Measurements from ENCODE around the gene GATA6.

Gene GATA6

DNA sequence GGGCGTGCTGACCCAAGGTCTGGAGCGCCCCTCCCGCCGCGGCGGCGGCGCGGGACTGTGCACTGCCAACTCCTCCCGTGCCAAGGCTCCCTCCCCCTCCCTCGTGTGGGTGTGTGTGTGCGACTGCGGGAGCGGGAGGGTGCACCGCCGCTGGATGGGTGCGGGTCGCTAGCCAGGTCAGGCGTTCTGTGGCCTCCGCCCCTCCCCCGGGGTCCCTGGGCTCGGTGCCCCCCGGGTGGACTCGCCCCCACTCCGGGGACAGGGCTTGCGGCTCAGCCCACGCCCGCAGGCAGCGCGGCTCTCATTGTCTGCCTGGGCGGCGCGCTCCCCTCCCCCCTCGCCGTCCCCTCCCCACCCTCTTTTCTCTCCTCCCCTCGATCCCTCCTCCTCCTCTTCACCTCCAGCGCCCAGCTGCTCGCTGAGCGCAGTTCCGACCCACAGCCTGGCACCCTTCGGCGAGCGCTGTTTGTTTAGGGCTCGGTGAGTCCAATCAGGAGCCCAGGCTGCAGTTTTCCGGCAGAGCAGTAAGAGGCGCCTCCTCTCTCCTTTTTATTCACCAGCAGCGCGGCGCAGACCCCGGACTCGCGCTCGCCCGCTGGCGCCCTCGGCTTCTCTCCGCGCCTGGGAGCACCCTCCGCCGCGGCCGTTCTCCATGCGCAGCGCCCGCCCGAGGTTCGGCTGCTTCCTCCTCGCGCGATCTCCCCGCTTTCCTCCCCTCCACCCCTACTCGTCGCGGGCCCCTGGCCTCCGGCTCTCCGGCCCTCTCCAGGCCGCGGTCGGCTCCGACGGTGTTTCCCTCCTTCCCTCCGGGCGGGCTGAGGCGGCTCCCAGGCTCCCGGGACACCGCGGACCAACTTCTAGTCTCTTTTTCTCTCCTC is at the start of gene GATA6:
Gene GATA6 (plus strand): TSS at position 579 of the 878 bp plus-strand sequence. CDS start 1,556 bp downstream, outside the sequence.
- peak; percentile 87 for DNase-seq

DNA sequence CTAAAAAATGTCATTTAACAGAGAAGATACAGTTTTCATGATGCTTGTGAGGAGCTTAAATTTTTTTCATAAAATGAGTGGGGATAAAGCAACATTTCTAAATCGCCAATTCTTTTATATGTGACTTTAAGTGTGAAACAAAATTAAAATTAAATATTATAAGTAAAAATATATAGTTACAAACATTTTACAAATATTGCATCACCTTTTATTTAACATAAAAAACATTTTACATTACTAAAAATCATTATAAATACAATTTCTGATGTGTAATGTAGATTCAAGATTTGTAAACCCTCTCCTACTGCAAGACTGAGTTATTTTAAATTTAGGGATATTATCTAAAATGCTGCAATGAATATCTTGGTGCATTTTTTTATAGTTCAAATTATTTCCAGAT is 44.4 kb upstream of the GATA6 start:
- DNase-seq = no peak

DNA sequence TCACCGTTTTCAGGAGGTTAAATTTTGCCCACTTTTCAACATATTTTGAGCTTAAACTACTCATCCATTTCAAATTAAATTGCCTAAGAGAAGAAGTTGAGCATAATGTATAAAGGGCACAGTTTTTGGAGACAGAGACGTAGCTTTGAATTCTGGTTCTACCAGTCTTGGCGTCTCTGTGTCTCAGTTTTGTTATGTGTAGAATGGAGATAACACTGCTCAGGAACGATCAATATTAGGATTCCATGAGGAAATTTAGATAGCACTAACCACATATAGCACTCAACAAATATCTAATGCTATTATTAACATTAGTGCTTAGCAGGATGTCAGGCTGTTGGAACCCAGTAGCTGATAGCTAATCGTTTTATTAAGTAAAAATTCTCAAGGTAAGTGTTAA is 40.4 kb upstream of the GATA6 start:
- no peak for DNase-seq

DNA sequence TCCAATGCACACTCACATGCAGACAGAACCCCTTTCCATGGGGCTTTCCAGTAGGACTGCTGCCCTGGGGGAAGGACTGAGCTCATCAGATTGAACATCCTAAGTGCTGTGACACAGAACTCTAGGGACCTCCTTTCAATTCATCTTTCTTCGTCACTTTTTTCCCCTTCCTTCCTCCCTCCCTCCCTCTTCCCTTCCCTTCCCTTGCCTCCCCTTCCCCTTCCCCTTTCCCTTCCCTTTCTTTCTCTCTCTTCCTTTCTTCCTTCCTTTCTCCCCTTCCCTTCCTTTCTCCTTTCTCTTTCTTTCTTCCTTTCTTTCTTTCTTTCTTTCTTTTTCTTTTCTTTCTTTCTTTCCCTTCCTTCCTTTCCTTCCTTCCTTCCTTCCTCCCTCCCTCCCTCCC is 39.6 kb upstream of the GATA6 start:
- no peak for DNase-seq

DNA sequence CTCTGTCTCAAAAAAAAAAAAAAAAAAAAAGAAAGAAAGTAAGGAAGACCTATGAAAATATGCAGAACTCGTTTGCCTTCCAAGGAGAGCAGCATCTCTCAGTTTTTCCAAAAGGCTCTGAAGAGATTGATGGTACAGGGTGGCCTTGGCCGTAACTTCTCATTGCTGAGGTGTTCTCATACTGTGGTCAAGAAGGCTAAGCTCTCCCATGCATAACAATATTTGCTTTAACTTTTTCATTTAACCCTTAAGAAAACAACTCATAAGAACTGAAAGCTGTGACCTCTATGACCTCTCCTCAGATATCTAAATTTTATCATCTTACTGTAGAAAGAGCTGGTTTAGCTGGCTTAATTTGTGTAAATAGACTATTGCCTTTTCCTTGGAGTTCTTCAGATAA is 37.1 kb upstream of the GATA6 start:
- no peak for DNase-seq

DNA sequence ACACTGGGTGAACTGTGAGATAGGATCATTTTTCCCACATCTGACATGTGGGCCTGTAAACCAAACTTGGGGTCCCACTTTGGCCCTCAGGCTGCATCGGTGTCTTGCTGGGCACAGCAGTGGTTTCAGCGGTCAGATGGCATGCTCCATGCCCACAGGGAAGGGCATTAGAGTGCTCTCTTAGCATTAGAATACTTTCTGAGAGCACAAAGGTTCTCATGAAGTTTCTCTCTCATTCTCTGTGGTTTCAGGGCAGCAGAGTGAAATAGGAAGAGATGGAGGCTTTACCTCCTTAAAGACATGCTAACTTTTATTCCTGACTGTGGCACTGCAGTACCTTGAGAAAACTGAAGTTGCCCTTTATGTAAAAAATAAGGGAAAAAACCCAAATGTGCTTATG is 36.6 kb upstream of the GATA6 start:
- no peak for DNase-seq

DNA sequence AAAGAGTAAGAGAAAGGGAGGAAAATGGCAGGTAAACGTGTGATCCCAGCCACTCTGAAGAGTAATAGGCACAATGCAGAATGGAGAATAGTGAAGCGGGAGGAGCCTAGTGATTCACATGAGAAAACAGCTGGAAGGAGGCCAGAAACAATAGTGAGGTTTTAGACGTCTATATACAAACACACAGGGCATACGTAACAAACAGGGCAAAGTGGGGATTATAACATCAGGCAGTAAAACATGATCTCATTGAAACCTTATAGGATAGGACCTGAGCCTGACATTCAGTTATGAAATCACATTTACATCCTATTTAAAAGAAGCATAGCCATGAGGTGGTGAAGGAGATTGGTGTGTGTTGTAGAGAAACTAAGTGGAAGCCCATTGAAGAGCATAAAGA is 33.0 kb upstream of the GATA6 start:
- no peak for DNase-seq

DNA sequence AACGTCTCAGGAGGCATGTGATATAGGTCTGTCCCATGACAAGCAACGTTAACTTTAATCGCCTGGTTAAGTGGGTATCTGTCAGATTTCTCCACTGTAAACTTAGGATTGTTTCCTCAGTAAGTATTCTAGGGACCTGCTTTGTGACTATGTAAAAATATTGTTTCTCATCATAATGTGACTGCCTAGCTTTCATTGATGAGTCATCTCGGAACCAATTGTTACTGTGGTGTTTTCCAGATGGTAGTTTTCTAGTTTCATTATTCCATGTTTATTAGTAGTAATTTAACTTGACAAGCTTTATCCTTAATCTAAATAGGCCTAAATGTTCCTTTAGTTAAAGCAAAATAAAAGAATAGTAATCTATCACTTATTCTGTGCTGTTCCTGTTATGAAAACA is 28.2 kb upstream of the GATA6 start:
- no peak for DNase-seq

DNA sequence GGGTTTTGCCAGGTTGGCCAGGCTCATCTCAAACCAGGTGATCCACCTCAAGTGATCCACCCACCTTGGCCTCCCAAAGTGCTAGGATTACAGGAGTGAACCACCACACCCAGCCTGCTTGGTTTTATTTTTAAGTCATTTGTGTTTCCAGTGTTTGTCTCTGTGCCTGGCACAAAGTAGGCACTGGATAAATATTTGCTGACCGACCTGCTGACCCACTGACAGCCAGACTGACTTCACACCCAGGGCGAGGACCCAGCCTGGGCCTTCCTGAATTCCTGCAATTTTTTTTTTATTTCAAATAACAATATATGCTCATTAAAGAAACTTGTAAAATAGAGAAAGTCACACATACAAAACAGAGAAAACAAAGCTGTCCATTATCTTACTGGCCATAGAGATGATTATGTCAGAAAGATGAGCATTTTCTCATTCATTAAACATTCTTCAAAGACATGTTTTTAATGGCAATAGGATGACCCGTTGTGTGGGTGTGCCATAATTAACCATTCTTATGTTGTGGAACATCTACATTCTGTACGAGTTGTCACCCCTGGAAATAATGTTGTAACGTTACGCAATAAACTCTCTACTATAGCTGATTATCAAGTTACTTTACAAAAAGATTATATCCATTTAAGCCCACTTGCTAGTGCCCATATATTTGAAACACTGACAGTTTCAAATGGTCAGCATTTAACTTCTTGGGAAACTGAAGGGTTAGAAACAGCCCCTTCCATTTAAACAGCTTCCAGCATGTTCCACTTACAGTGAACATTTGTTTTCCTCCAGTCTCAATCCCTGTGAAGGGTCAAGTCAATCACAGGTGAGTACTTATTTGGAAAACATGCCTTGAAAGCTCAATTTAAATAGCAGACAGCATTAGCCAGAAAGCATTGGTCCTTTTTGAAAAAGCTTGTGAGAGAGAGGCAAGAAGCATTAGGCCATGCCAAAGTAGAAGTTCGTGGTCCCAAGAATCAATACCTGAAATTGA is 25.7 kb upstream of the GATA6 start:
- no peak for DNase-seq

DNA sequence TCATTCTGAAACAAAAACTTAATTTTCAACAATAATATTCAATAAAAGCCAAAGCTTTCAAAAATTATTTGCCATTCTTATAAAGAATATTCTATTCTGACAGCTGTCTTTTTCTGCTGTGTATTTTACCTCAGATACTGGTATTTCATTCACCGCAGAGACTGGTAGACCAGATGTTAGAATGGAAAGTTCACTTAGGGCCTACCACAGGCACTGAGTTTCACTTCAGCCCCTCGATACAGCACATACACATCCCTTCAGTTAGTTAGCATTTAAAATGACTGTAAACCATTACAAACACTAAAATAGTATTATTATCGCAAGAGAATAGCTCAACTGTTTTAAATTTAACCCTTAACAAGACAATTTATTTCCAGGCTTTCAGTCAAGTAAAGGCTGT is 24.2 kb upstream of the GATA6 start:
- DNase-seq = no peak

DNA sequence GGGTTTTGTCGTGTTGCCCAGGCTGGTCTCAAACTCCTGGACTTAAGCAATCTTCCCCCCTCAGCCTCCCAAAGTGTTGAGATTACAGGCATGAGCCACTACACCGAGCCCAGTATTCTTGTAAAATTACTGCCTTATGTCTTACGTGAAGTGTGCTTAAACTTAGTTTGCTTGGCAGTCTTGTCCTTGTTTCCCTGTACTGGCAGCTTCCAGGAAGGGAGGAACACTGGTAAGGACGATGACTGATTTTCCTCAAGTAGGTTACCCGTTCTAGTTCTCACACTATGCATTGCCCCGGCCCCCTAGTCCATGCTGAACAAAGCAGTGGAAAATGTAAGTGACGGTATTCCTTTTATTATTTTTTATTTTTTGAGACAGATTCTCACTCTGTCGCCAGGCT is 19.7 kb upstream of the GATA6 start:
- DNase-seq = no peak

DNA sequence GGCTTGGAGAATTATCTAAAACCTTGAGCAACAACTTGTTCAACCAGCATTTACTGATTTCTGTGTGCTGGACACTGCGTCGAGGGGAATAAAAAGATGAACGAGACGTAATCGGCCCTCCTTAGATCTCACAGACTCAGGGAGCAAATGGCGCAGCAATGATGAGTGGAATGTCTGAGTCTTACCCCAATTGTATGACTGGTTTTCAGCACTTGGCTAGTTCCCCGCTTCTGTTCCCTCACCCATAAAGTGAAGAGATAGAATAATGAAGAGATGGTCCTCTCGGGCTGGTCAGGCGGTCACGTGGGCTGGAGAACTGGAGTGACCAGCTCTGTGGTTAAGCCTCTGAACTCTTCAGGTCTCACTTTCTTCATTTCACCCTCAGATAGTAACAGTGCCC is 17.3 kb upstream of the GATA6 start:
- no peak for DNase-seq

DNA sequence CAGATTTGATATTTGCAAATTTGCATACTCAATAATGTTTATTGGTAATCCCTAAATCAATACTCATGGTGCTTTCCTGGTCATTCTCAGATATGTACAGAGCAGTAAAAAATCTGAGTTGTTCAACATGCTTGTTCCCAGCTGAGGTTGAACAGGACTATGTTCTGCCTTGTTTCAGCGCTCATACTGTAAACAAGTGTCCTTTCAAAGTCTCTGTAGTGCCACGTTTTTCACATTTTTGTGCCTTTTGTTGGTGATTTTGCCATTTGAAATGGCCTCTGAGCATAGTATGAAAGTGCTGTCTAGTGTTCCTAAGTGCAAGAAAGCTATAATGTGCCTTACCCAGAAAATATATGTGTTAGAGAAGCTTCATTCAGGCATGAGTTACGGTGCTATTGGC is 16.0 kb upstream of the GATA6 start:
- DNase-seq = no peak

DNA sequence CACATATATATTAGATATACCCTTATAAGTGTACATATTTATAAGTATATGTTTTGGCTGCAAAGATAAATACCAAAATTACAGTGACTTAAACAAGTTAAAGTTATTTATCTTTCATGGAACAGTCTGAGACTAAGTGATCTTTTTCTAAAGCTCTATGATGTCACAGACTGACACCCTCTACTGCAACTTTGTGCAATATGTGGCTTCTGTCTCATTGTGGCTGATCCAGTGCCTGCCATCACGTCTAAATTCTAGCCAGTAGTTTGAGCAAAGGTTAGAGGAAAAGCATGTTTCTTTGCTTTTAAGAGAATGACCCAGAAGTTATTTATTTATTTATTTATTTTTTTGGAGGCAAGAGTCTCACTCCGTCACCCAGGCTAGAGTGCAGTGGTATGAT is 13.8 kb upstream of the GATA6 start:
- DNase-seq = no peak

DNA sequence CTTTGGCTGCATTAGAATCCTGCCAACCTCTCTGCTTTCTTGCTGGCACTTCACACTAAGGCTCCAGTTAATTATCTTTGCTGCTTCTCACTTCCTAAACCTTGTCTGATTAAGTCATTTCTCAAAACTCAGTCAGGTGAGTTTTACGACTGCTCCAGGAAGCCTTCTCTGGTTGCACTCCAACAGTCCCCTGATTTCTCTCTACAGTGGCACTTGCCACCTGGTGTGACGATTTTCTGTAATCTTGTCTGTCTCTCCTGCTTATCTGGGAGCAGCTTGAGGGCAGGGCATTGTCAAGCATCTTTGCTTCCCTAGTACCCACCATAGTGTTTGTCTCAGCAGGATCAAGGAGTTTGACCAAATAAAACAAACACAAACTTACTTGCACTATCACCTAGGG is 10.4 kb upstream of the GATA6 start:
- DNase-seq = no peak

DNA sequence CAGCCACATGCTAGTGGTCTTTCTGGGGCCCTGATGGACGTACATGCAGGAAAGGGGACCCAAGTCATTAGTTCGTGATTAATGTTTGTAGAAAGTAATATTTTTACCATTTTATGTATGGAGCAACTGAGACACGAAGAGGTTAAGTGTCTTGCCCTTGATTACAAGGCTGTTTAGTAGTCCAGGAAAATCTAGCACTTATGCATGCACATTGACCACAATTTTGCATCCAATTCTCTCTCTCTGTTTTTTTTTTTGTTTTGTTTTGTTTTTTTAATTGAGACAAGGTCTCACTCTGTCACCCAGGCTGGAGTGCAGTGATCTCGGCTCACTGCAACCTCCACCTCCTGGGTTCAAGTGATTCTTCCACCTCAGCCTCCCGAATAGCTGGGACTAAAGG is 8.3 kb upstream of the GATA6 start:
- no peak for DNase-seq

DNA sequence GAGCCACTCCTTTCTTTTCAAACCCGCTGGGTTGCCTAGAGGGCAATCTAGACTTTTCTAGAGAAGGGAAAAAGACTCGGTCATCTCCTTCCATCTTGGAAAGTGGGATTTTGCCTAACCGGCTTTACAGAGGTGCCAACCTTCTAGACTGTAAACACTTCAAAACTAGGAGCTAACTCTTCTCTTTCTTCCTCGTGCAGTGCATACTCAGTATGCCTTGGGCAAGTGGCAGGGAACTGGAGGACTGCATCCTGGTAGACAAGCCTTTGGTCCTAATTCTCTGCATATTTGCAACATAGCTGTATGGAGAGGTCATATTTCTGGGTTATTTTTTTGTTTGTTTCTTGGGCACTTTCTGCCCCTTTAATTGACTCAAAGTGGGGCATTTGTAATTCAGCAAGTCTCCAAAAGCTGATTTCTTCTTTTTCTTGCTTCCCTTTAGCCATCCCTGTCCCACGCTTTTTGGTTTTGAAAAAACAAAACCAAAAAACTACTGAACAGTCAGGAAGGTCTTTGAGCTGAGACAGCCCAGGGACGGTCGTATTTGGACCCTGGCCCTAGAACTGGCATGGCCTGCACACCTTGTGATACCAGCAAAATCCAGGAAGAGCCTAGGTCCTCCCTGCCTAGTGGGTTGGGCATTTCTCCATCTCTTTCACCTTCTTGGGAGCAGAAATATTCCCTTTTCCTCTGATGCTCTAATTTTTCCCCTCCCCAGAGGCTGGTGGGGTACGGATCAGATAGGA is 5.8 kb upstream of the GATA6 start:
- DNase-seq = no peak

DNA sequence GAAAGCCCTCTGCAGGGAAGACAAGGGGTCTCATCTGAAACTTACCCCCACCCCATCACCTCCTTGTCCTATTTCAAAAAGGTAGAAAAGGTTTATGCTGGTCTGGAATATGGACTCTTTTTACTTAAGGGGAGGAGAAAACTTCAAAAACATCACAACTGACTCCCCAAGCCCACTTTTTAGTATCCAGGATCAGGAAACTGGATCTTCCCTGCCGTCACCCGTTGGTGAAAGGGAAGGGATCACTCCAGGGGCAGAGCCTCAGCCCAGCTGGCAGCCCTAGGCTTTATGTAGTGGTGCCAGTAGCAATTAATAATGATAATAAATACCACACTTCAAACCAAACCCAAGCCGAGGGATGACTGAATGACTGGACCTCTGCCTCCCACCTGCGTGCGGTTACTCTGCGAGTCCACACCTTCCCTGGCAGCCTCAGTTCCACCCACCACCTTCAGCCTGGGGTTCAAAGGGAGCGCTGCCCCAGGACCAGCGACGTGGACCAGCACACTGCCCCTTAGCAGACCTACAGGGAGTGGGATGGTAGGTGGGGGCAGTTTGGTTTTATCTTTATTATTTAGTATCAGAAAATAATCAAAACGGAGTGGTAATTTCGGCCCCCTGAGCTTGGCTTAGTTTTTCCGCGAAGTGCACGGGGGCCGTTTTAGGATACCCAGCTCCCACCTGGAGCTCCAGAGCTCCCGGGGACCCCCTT is 4.9 kb upstream of the GATA6 start:
- no peak for DNase-seq

DNA sequence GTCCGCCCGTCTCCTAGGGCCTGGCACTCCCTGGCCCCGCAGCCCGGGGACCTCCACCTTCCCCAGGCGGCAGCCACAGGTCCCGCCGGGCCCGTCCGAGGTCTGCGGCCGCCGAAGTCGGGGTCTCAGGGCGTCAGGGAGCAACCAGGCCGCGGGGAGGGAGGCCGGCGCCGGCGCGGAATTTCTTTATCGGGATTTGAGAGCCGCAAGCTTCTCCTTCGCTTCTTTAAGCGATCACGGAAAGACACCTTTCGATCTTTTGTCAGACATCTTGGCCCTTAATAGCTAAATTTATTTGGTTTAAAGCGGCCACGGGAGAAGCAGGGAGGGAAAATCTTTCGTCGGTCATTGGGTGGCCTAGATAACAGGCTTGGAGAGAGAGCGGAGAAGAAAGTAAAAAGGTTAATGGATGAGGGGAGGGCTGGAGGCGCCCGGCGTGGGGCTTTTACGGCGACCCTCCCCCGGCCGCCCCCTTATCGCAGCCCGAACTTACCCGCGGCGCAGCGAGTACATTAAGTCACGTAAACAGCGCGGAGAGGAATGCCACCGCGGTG is 4.3 kb upstream of the GATA6 start:
- no peak for DNase-seq

DNA sequence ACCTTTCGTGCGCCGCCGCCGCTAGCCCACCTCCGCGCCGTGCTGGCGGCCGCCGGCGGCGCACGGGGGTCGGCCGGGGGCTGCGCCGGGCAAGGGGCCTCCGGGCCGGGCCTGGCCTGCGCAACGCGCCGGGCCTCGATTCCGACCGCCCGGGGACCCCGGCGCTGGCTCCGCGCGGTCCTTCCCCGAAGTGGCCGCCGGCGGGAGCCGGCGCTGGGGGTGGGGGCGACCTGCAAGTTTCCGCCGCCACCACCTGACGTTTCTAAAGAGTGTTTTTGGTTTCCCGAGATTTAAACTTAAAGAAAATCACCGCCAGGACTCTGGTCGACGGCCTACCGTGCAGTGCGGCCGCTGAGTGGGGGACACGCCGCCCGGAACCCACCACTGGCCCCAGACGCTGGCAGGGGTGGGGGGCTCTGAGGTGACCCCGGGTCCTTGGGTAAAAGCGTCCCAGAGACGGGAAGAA is 3.8 kb upstream of the GATA6 start:
- DNase-seq = no peak

DNA sequence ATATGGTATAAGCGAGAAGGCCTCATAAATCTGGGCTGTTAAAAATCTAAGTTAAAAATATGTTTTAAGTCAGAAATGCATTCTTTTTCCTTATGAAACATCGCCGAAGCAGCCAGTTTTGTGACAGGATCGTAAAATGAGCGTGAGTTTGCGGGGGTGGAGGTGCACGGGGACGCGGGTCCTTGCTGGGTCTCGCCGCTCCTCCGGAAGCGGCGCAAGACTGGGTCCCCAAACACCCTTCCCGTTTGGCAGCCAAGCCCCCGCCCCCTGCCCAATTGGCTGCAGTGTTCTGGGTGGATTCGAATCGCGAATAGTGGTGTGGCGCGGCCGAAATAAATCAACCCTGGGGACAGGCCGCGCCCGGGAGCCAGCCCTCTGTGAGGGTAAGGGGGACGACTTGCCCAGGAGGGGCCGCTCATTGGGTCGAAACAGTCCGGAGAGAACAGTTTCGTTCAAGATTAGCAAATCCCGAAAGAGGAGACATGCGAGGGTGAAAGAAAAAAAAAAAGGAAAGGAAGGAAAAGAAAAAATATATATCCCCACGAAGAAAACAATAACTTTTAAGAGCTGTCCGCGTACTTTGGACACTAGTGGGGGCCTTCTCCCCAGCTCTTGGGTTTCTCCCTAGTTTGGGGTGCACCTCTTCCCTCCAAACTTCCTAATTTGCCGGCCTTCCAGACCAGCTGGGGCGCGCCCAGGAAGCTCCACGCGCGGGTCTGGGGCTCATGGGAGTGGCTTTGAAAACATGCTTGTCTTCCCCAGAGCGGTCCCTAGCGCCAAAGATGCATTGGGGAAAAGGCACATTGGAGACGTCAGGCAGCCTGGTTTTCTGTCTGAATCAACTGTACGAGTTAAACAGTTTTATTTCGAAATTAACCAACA is 3.1 kb upstream of the GATA6 start:
- DNase-seq = no peak

Measured in fibroblast of skin of right quadriceps (primary cell).